ENCODE results near the gene UQCR11.

UQCR11 gene

GRCh38 chr19:1619094-1619439, 13.8 kb upstream of the UQCR11 start:
- Mint-ChIP-seq H3K27me3 (no peaks in the 10 kb centered on the region), H3K4me1 (peaks cover 23% of the 10 kb centered on the region), H3K36me3 (ENCODE audit: insufficient read depth) (peaks cover 24% of the 10 kb centered on the region), H3K9me3 (no peaks in the 10 kb centered on the region), H3K4me3 (no peak overlapping the region), H3K27ac (ENCODE audit: low read depth) (peak overlapping the region; percentile 78)
- ATAC-seq (replicated peaks; ENCODE audit: extremely low read depth, poor library complexity, severe bottlenecking) (no peak), DNase-seq (ENCODE audit: low spot score in 2 of 2) (no peak)

GRCh38 chr19:1618157-1619093, 13.2 kb upstream of the UQCR11 start:
- DNase-seq (ENCODE audit: low spot score in 2 of 2) (no peak), ATAC-seq (replicated peaks; ENCODE audit: extremely low read depth, poor library complexity, severe bottlenecking) (no peak)
- Mint-ChIP-seq H3K9me3 (no peaks in the 10 kb centered on the region), H3K27me3 (no peaks in the 10 kb centered on the region), H3K36me3 (ENCODE audit: insufficient read depth) (peaks cover 27% of the 10 kb centered on the region), H3K27ac (ENCODE audit: low read depth) (peak overlapping the region; percentile 78), H3K4me3 (no peak overlapping the region), H3K4me1 (peaks cover 23% of the 10 kb centered on the region)

- no peak overlapping the region for H3K4me3 Mint-ChIP-seq
- H3K27ac Mint-ChIP-seq (ENCODE audit: low read depth): no peak overlapping the region
- DNase-seq (ENCODE audit: low spot score in 2 of 2): no peak
Observed at GRCh38 chr19:1616875-1617274, 11.6 kb upstream of the UQCR11 start.

GRCh38 chr19:1616396-1616795, 11.1 kb upstream of the UQCR11 start:
- no peaks in the 10 kb centered on the region for H3K9me3 Mint-ChIP-seq

More at GRCh38 chr19:1616875-1617274, 11.6 kb upstream of the UQCR11 start:
- H3K4me1 Mint-ChIP-seq: peaks cover 18% of the 10 kb centered on the region
- no peak for ATAC-seq (replicated peaks; ENCODE audit: extremely low read depth, poor library complexity, severe bottlenecking)
- no peaks in the 10 kb centered on the region for H3K9me3 Mint-ChIP-seq
- peaks cover 23% of the 10 kb centered on the region for H3K36me3 Mint-ChIP-seq (ENCODE audit: insufficient read depth)
- no peaks in the 10 kb centered on the region for H3K27me3 Mint-ChIP-seq

GRCh38 chr19:1615156-1615765, 10.0 kb upstream of the UQCR11 start:
- H3K36me3 Mint-ChIP-seq (ENCODE audit: insufficient read depth): peaks cover 21% of the 10 kb centered on the region
- H3K27me3 Mint-ChIP-seq: no peaks in the 10 kb centered on the region
- ATAC-seq (replicated peaks; ENCODE audit: extremely low read depth, poor library complexity, severe bottlenecking): no peak
- no peak for DNase-seq (ENCODE audit: low spot score in 2 of 2)
- H3K27ac Mint-ChIP-seq (ENCODE audit: low read depth): no peak overlapping the region
- H3K9me3 Mint-ChIP-seq: no peaks in the 10 kb centered on the region
- peaks cover 18% of the 10 kb centered on the region for H3K4me1 Mint-ChIP-seq
- no peak overlapping the region for H3K4me3 Mint-ChIP-seq

More at GRCh38 chr19:1616396-1616795, 11.1 kb upstream of the UQCR11 start:
- Mint-ChIP-seq H3K36me3 (ENCODE audit: insufficient read depth) (peaks cover 21% of the 10 kb centered on the region), H3K4me3 (no peak overlapping the region), H3K27ac (ENCODE audit: low read depth) (no peak overlapping the region), H3K27me3 (no peaks in the 10 kb centered on the region), H3K4me1 (peaks cover 18% of the 10 kb centered on the region)
- ATAC-seq (replicated peaks; ENCODE audit: extremely low read depth, poor library complexity, severe bottlenecking): no peak
- DNase-seq (ENCODE audit: low spot score in 2 of 2): no peak

- DNase-seq (ENCODE audit: low spot score in 2 of 2): no peak
- Mint-ChIP-seq H3K27ac (ENCODE audit: low read depth) (peak overlapping the region; percentile 13), H3K36me3 (ENCODE audit: insufficient read depth) (peaks cover 20% of the 10 kb centered on the region), H3K4me3 (no peak overlapping the region), H3K27me3 (no peaks in the 10 kb centered on the region), H3K4me1 (peaks cover 23% of the 10 kb centered on the region), H3K9me3 (no peaks in the 10 kb centered on the region)
- ATAC-seq (replicated peaks; ENCODE audit: extremely low read depth, poor library complexity, severe bottlenecking): no peak
Observed at GRCh38 chr19:1613808-1614570, 8.7 kb upstream of the UQCR11 start.

GRCh38 chr19:1613146-1613545, 7.9 kb upstream of the UQCR11 start:
- no peak for ATAC-seq (replicated peaks; ENCODE audit: extremely low read depth, poor library complexity, severe bottlenecking)
- Mint-ChIP-seq H3K36me3 (ENCODE audit: insufficient read depth) (peaks cover 19% of the 10 kb centered on the region), H3K4me1 (peaks cover 24% of the 10 kb centered on the region), H3K4me3 (no peak overlapping the region), H3K9me3 (no peaks in the 10 kb centered on the region), H3K27ac (ENCODE audit: low read depth) (peak overlapping the region; percentile 13), H3K27me3 (no peaks in the 10 kb centered on the region)
- no peak for DNase-seq (ENCODE audit: low spot score in 2 of 2)

GRCh38 chr19:1612114-1613086, 7.1 kb upstream of the UQCR11 start:
- Mint-ChIP-seq H3K4me3 (no peak overlapping the region), H3K36me3 (ENCODE audit: insufficient read depth) (peaks cover 18% of the 10 kb centered on the region), H3K27me3 (no peaks in the 10 kb centered on the region), H3K4me1 (peaks cover 20% of the 10 kb centered on the region), H3K9me3 (no peaks in the 10 kb centered on the region), H3K27ac (ENCODE audit: low read depth) (no peak overlapping the region)
- no peak for ATAC-seq (replicated peaks; ENCODE audit: extremely low read depth, poor library complexity, severe bottlenecking)
- no peak for DNase-seq (ENCODE audit: low spot score in 2 of 2)

- Mint-ChIP-seq H3K36me3 (ENCODE audit: insufficient read depth) (peaks cover 19% of the 10 kb centered on the region), H3K27ac (ENCODE audit: low read depth) (peak overlapping the region; percentile 41), H3K4me1 (peaks cover 19% of the 10 kb centered on the region), H3K9me3 (no peaks in the 10 kb centered on the region), H3K4me3 (no peak overlapping the region), H3K27me3 (no peaks in the 10 kb centered on the region)
- no peak for ATAC-seq (replicated peaks; ENCODE audit: extremely low read depth, poor library complexity, severe bottlenecking)
- DNase-seq (ENCODE audit: low spot score in 2 of 2): no peak
Observed at GRCh38 chr19:1611353-1611752, 6.1 kb upstream of the UQCR11 start.

- Mint-ChIP-seq H3K27ac (ENCODE audit: low read depth) (no peak overlapping the region), H3K27me3 (no peaks in the 10 kb centered on the region), H3K4me3 (no peak overlapping the region), H3K9me3 (no peaks in the 10 kb centered on the region), H3K4me1 (peaks cover 27% of the 10 kb centered on the region), H3K36me3 (ENCODE audit: insufficient read depth) (peaks cover 24% of the 10 kb centered on the region)
- DNase-seq (ENCODE audit: low spot score in 2 of 2) (no peak), ATAC-seq (replicated peaks; ENCODE audit: extremely low read depth, poor library complexity, severe bottlenecking) (no peak)
Observed at GRCh38 chr19:1610579-1610978, 5.3 kb upstream of the UQCR11 start.

GRCh38 chr19:1609680-1610474, 4.6 kb upstream of the UQCR11 start:
- Mint-ChIP-seq H3K27me3 (no peaks in the 10 kb centered on the region), H3K4me1 (peaks cover 31% of the 10 kb centered on the region), H3K4me3 (peak overlapping the region; percentile 79), H3K27ac (ENCODE audit: low read depth) (peak overlapping the region; percentile 61), H3K36me3 (ENCODE audit: insufficient read depth) (peaks cover 23% of the 10 kb centered on the region), H3K9me3 (no peaks in the 10 kb centered on the region)
- ATAC-seq (replicated peaks; ENCODE audit: extremely low read depth, poor library complexity, severe bottlenecking) (no peak), DNase-seq (ENCODE audit: low spot score in 2 of 2) (no peak)
